ENCODE results near the gene MARCHF11.

MARCHF11 gene

DNA sequence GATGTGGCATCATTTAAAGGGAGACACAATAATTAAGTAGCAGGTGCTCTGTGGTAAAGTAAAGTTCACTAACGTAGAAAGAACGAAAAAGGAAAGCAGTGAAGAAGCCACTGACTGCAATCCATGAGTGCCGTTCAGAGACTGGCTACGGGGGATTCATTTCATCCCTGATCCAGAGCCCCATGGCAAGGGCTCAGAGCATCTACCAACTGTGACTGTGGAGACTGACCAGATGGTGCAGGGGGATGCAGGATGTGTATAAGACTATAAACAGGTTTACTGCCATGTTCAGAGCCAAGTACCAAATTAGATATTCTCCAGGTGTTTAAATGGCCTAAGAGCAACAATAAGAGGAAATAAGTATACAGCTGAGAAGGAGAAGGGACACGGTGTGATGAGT is 47.7 kb downstream of the MARCHF11 start:
- no peak for DNase-seq (ENCODE audit: low read depth in 2 of 2)

DNA sequence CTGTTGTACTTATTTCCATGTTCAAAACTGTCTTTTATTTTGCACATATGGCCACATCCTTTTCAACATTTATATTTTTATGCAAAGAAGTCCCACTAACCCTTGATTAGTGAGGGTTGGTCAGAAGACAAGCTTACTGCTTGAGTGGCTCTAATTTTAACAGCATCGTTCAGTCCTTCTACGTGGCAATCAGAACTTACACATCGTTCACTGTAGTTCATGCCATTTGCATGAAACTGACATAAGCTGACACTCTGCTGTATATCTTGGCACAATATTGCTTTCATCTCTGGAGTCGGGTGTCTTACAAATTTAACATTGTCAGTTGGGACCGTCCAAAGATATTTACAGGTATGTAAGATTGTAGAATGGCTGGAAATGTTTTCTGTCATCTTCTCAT is 50.6 kb downstream of the MARCHF11 start:
- no peak for DNase-seq (ENCODE audit: low read depth in 2 of 2)

DNA sequence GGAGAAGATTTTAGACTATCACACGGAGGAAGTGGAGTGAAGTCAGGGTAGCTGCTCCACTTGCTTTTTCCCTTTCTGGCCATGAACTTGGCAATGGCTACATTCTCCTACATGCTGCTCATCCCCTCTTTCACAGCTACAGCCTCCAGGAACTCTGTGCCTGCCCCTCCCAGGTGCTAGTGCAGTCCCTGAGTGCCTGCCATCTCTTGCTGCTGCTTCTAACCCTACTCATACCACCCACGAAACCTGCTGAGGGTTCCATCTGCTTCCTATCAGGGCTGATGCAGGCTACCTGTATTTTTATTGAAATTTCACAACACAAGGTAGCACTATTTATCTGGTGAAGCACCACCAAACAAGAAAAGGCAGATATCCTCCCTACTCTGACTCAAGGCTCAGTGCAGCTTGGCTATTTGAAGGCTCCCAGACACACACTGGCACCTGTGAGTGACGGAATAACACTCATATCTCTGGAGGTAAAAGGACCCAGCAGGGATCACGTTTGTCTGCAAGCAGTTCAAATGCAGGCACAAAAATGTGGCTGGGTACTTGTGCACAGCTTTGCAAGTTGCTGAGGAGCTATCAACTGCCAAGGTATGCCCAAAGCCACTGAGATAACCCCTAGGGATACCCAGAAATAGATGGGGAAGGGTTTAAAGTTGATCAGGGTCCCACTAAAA is 51.6 kb downstream of the MARCHF11 start:
- no peak for DNase-seq (ENCODE audit: low read depth in 2 of 2)

DNA sequence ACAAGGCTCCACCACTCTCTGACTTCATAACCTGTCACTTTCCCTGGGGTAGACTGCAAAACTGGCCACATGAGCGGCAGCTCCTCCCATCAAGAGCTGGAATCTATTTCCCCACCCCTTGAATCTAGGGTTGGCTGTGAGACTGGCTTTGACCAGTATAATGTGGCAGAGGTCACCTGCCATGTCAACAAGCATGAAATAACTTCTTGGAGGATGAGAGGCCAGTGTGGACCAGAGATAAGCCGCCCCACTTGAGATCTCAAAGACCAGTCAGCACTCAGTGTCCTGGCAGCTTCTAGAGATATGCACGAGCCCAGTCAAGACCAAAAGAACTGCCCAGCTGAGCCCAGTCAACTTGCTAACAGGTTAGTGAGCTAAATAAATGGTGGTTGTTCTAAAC is 59.0 kb downstream of the MARCHF11 start:
- no peak for DNase-seq (ENCODE audit: low read depth in 2 of 2)

DNA sequence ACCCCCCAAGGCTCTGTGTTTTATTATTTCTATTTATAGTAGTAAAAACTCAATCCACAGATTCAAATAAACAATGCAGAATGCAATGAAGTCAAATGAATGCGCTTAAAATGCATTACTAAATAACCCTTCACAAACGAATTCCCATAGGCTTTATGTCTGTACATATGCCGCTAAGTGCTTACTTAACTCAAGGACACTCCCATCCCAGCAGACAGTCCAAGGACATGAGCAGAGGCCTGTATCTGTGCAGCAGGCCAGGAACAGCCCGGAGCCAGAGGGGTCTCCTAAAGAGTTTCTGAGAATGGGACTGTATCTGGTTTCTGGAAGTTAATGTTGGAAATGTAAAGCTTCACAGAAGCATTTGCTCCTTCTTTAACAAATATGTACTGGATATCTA is 59.8 kb downstream of the MARCHF11 start:
- DNase-seq (ENCODE audit: low read depth in 2 of 2): no peak

DNA sequence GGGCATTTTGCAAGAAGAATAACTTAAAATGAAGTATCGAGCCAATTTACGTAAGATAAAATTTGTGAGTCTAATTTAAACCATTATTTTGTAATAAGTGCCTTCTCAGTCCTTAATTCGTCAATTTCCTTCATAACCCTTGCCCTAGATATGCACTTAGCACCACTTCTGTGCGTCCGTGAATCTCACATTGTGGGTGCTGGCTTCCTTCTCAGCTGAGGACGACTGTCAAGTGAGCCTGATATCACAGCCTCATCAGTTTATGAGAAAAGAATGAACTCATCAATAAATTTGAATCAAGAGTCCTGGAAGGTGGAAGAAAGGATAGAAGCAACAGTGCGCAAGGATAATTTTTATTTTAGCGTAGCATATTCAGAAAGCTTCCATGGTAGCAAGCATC is 64.5 kb downstream of the MARCHF11 start:
- no peak for DNase-seq (ENCODE audit: low read depth in 2 of 2)

- no peak for DNase-seq (ENCODE audit: low read depth in 2 of 2)
These were observed 71.2 kb downstream of the MARCHF11 start for GRCh38 chr5:16108418-16108817.

DNA sequence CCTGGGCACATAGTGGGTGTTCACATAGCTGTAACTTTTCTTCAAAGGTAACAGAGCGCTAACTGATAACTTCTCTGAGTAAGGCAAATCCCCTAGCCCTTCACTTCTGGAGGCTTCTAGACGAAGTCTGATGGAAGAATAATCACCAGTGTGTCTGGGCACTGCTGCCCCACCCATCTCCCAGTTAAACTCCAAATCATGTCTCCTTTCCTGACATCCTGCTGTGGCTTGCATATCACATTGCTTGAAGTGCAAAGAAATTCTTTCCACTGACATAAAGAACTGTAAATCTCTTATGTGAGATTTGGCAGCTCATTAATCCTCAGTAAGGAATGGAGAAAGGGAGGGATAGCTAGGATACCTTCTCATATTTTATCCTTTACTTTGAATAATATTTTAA is 74.6 kb downstream of the MARCHF11 start:
- no peak for DNase-seq (ENCODE audit: low read depth in 2 of 2)

DNA sequence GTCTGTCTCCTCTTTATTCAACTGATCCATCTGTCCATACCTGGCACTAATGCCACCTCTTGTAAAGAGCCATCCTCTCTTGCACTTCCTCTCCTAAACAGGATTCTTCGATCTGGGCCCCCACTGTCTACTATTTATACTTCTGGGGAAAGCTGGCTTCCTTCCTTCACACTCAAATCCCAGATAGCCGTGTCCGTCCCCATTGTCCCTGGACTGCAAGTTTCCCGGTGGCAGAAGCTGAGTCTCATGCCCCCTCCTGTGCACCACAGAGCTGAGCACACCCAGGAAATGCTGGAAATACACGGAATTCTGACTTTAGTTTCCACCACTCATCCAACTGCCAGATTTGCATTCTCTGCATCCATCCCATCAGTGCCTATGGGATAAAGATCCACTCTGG is 84.0 kb downstream of the MARCHF11 start:
- no peak for DNase-seq (ENCODE audit: low read depth in 2 of 2)

- DNase-seq (ENCODE audit: low read depth in 2 of 2): no peak
These were observed 89.3 kb downstream of the MARCHF11 start for GRCh38 chr5:16090270-16090669.

DNA sequence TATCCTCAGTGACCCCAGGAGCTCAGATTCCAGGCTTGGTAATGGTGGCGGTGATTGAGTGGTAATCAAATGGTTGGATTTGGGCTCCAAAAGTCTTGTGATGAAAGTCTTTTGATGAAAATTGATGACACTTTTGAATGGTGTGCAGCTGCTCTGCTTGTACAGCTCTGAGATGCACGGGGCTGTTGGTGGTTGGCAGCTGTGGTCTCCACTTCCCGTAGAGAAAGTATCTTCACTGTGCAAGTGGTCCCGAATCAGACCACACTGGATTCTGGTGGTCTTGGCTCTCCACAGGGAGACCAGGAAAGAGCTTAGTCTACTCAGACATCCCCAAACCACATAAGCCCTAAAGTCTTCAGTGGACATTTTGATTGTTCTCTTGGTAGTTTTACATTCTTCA is 96.6 kb downstream of the MARCHF11 start:
- DNase-seq (ENCODE audit: low read depth in 2 of 2): no peak

- DNase-seq (ENCODE audit: low read depth in 2 of 2): no peak
These were observed 97.5 kb downstream of the MARCHF11 start for GRCh38 chr5:16082053-16082452.

DNA sequence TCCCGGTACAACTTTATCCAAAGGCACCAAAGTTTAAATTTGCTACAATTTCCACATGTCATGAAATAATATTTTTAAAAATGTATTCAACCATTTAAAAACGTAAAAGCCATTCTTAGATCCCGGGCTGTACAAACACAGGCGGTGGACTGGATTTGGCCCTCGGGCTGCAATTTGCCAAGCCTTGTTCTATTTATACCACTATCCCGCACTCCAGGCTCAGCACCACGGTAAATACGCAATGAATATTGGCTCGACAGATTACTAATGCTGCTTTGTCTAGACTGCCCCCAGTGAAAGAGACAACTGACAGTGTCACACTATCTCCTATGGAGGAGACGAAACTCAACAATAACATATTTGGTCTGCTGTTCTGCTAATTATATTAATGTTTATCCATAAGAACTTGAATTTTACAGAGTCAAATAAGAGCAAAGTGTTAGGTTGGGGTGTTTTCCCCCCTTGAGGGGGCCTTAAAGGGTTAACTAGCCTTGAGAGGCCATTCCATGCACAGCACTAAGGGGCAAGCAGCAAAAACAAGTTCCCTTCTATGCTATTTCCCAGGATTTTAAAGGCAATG is 98.1 kb downstream of the MARCHF11 start:
- no peak for DNase-seq (ENCODE audit: low read depth in 2 of 2)

DNA sequence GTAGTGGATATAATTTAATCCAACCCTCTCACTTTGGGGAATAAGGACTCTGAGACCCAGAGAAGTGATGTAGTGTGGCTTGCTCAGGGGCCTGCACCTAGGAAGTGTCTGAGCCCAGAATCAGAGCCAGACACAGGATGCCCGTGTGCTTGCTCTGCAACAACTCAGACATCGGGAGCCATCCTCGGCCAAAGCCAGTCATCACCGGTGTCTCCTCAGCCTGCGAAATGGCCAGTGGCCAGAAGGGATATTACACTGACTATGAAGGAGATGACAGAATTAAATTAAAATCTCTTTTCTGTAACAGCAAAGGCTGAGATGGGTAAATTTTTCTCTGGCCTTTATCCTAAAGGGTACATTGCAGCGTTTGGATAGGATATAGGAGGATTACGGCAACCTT is 102.9 kb downstream of the MARCHF11 start:
- DNase-seq (ENCODE audit: low read depth in 2 of 2): no peak

GRCh38 chr5:16074358-16074757 is 105.2 kb downstream of the MARCHF11 start:
- no peak for DNase-seq (ENCODE audit: low read depth in 2 of 2)

DNA sequence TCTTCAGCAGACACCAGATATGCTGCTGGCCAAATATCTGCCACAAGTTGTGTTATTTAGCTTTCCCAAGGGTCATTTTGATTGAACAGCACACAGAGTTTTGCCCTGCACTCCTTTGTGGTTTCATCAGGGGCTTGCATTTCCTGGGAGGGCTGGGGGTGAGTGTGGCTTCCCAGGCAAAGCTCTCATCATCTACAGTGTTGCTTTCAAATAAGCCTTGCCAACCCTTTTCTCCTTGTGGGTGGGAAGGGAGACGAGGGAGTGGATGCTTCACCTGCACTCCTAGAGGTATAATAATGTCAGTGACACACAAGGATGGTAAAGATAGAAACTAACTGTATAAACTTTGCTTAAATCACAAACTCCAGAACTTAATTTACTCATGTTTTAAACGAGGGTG is 107.0 kb downstream of the MARCHF11 start:
- DNase-seq (ENCODE audit: low read depth in 2 of 2): no peak

DNA sequence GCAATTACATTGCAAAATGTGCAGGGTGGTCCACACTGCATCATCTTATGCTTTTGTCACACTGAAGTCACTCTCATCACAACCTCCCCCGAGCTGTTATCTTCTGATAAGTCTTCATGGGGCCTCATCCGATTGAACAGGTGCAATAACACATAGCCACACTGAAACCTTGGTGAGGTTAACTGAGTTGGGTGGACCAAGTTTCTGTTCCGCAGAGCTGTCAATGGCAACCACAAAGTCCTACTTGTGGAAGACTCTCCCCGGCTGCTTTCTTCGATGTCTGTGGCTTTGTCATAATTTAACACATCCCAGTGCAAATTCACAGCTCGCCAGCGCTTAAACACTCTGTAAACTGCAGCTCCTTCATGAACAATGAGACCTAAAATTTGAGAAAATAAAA is 112.2 kb downstream of the MARCHF11 start:
- no peak for DNase-seq (ENCODE audit: low read depth in 2 of 2)

- DNase-seq (ENCODE audit: low read depth in 2 of 2): no peak
These were observed 112.8 kb downstream of the MARCHF11 start for GRCh38 chr5:16066810-16067209.

DNA sequence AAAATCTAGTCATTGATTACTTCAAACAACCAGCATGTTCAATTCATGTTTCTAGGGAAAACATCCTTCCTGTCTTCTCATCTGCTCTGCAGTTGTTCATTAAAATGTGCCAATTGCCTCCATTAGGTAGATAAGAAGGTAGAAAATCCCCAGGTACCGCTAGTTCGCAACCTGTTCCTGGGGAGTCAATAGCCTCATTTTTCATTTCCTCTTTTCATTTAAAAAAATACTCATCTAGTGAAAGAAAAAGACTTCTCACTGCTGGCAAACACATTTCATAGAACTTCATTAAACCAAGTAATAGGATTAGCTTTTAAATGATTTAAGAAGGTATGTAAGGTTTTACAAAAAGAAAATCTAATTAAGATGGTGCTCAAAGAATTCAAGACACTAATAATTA is 113.3 kb downstream of the MARCHF11 start:
- DNase-seq (ENCODE audit: low read depth in 2 of 2): no peak

DNA sequence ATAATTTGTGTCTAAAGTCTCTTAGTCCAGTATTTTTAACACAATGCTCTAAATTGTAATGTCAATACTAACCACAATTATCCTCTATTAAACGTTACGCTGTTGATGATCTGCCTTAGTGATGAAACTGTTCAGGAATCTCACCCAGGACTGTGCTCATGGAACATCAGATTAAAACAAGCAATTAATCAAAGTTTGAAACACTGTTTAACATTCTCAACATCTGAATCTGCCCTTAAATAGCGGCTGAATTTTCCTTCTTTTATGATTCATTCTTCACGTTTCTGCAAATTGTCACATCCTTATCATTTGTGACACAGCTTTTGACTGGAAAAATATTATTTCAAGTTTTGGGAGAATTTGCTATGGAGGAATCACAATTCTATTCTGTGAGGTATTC is 113.8 kb downstream of the MARCHF11 start:
- DNase-seq (ENCODE audit: low read depth in 2 of 2): no peak

DNA sequence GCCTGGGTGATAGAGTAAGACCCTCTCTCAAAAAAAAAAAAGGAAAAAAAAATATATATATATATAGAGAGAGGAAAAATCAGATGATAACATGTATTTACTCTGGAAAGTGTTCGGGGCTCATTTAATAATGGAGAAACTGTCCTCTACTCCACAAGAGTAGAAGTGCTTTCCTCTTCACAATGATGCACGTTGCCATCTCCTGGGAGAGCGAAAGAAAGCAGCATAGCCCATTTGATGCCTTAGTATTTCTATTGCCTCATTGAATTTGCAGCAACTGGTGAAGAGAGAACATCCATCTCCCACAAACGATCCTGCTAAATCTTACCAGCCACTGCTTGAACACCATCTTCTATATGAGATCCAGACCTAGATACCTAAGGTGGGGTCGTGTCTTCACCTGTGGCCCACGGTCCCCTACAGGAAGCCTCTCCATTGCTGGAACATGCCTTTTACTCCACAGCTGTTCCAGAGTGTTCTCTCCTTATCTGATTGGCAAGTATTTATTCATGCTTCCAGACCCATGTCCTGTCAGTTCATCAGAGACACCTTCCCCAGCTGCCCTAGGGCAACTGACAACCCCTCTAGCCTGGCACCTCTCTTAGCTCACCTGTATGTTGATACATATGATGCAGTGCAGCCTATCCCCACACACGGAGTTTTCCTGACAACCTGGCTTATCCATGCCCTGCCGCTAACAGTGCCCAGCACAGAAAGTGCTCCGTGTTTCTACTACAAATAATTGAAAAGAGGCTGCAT is 115.3 kb downstream of the MARCHF11 start:
- DNase-seq (ENCODE audit: low read depth in 2 of 2): no peak

DNA sequence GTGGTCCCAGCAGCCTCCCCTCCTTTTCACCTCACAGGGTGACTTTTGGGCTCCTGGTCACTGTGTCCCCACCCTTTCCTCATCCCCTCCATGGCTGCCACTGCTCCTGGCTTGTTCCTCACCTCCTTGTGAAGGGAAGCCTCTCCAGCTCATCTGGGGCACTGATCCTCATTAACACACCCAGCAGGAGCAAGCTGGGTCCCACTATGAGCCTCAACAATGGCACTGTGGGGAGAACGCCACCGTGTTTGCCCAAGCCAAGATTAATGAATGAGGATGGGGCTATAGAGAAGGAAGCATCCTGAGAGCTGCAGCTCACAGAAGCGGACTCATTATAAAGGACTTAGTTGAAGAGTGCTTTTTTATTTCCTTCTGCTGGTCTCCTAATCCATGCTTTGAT is 118.4 kb downstream of the MARCHF11 start:
- no peak for DNase-seq (ENCODE audit: low read depth in 2 of 2)

DNA sequence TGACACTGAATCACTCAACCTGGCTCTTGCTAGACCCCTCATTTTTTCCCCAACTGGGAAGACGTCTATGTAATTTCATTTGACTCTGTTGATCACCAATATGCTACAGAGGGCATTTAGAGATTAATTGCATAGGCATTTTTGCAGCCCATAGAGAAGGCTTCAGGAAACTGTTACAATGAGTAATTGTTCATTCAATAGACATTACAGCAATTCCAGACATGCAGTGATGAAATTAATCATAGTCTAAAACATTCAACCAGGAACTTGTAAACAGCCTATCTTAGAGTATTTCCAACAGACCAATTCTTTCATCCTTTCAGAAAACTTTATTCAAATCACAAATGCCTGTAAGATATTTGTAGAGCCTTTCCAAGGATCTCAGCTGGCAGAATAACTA is 122.3 kb downstream of the MARCHF11 start:
- DNase-seq (ENCODE audit: low read depth in 2 of 2): no peak
